Activated naive CD8-positive, alpha-beta T cell treated with anti-CD3 and anti-CD28 coated beads, Interleukin-2, amount 50 U/mL, for 16 hours (primary cell): ENCODE data around the gene DBR1.

Experiments used
- DNase-seq: peaks from one replicate; pipeline ENCODE4 v3.0.0-alpha.2; 2020; ENCODE audit warnings: low read depth, low spot score

Gene DBR1

GRCh38 chr3:138124188-138124587, 50.5 kb downstream of the DBR1 start:
- no peak for DNase-seq

GRCh38 chr3:138119423-138119766, 55.3 kb downstream of the DBR1 start:
- no peak for DNase-seq

DNA sequence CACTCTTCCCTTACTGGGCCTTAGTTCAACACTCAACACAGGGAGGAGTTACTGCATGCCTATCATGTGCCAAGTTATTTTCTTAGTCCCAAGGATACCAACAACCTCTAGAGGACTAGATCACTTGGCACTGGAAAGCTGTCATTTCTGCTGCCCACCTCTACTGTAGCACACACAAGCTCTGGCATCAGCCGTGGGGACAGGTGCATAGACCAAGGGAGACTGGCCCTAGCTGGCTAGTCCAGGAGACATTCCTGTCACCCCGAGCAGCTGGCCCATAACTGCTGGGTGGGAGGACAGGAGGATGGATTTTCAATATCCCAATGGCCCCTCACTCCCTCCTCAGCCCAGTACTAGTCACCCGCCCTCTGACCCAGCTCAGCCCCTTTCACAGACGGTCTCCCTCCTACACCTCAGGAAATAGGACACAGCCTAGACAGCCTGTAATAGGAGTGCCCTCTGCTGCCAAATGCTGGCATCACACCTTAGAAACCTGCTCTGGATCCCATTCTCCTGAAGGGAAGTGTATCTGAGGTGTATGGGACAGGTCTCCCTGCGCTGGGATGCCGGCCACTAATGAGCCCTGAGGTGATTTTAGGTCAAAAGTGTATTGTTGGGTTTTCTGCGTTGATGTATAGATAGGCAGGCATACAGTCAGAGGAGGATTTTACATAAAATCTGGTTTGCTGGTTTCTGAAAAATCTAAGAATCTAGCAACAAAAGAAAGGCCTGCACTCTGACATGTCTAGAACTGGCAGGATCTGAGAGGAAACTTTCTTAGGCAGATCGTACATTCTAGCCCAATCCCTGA, 55.9 kb downstream of the DBR1 start:
- no peak for DNase-seq

DNA sequence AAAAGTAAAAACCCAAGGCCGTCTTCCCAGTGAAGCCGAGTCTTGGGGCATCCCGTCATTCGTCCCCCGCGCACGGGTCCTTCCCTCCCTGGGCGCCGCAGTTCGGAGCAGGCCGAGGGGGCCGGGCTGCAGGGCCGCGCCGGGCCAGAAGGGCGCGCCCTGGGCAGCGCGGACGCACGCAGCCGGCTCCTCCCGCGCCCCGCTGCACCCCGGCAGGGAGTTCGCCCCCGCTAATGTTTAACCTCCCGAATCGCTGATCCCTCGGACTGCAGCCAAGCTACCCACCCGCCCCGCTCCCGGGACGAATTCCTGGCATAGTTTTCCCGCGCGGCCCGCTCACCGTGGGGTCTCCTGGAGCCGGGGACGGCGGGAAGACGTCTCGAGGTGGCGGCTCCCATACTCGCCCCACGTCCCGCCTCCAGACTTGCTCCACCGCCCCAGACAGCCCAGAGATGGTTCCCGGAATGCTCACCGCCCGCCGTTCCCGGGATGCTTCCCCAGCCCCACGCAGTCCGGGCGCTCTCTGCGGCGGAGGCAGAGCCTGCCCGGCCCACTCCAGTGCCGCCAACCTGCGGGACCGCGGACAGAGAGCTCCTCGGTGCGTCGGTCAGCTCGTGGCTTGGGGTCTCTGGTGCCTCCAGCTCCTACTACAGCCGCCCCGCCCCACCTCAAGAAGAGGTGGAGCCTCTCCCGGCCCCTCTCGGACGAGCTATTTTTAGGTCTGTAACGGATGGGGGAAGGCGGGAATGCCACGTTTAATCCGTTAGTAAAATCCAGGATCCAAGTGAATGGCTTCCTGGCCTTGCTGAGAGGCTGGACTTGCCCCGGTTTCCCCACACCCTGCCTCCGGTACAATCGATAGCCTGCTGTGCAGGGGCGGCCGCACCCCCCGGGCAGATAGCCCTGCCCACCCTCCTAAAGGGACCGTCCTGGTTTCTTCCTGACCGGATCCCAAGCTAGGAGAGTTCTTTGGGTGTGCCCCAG, 59.4 kb downstream of the DBR1 start, which contains the start of gene DZIP1L:
Gene DZIP1L (minus strand): TSS at position 621 of the 984 bp plus-strand sequence. CDS start 11,637 bp downstream, outside the sequence.
- no peak for DNase-seq

- no peak for DNase-seq
Measured at GRCh38 chr3:138114431-138114918, 60.2 kb downstream of the DBR1 start.

DNA sequence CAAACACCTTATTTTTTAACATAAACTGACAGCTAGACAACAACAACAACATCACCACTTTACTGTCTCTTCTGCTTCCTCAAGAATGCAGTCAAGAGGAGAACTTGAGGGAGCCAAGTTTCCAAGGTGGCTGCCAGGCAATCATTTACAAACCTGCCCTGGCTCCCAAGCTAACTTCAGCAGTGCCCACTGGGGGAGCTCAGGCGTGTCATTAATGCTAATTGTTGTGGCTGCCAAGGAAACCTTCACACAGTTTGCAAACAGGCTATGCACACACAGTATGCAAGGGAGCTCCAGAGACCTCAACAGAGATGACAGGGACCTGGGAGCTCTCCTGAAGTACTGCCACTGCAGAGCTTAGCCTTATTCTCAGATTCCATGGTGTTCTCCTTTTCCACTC, 61.4 kb downstream of the DBR1 start:
- DNase-seq, result no peak

GRCh38 chr3:138112362-138112761, 62.4 kb downstream of the DBR1 start:
- no peak for DNase-seq
